Subcutaneous abdominal adipose tissue (tissue), 5 donors: ENCODE data around the gene SERPIND1.

ENCODE experiments used
- H3K27ac ChIP-seq: one replicate; pipeline ENCODE4 v1.7.0; 2013; ENCODE audit warnings: low read depth, mild to moderate bottlenecking, inconsistent platforms, low read length, moderate library complexity
- H3K27me3 ChIP-seq, 5 donors: one replicate each; pipeline ENCODE4 v1.7.0; 2013; ENCODE audit warnings: low read length in 5 of 5, inconsistent platforms in 1 of 5; ENCODE audit not compliant: control insufficient read depth in 5 of 5, insufficient read depth in 4 of 5
- H3K36me3 ChIP-seq, 5 donors: one replicate each; pipeline ENCODE4 v1.7.0; 2013; ENCODE audit warnings: low read length in 5 of 5; ENCODE audit not compliant: control insufficient read depth in 5 of 5, insufficient read depth in 5 of 5
- H3K4me1 ChIP-seq, 5 donors: one replicate each; pipeline ENCODE4 v1.7.0; 2013; ENCODE audit warnings: low read length in 5 of 5, mild to moderate bottlenecking in 3 of 5, moderate library complexity in 1 of 5; ENCODE audit not compliant: control insufficient read depth in 5 of 5, insufficient read depth in 5 of 5
- H3K4me3 ChIP-seq, 5 donors: one replicate each; pipeline ENCODE4 v1.7.0; 2013; ENCODE audit warnings: low read length in 5 of 5, low read depth in 1 of 5
- H3K9ac ChIP-seq, 5 donors: one replicate each; pipeline ENCODE4 v1.7.0; 2013; ENCODE audit warnings: low read length in 5 of 5, mild to moderate bottlenecking in 4 of 5, moderate library complexity in 3 of 5
- H3K9me3 ChIP-seq, 5 donors: one replicate each; pipeline ENCODE4 v1.7.0; 2013; ENCODE audit warnings: low read length in 5 of 5; ENCODE audit not compliant: control insufficient read depth in 5 of 5
- donor health status: healthy.
- donor health status: healthy.
- donor health status: healthy.
- donor health status: healthy.
- donor health status: healthy.

The SERPIND1 gene

GRCh38 chr22:20782083-20782482, 8.2 kb downstream of the SERPIND1 start:
- H3K9ac ChIP-seq, result no peak overlapping the region
- H3K27me3 ChIP-seq, result no peaks in the 10 kb centered on the region
- H3K4me1 ChIP-seq, result peaks cover 0 to 7% (median 0%) of the 10 kb centered on the region in 5 donors
- H3K9me3 ChIP-seq, result no peaks in the 10 kb centered on the region
- peaks cover 0 to 69% (median 31%) of the 10 kb centered on the region in 5 donors for H3K36me3 ChIP-seq
- H3K27ac ChIP-seq, result no peak overlapping the region
- H3K4me3 ChIP-seq, result no peak overlapping the region

DNA sequence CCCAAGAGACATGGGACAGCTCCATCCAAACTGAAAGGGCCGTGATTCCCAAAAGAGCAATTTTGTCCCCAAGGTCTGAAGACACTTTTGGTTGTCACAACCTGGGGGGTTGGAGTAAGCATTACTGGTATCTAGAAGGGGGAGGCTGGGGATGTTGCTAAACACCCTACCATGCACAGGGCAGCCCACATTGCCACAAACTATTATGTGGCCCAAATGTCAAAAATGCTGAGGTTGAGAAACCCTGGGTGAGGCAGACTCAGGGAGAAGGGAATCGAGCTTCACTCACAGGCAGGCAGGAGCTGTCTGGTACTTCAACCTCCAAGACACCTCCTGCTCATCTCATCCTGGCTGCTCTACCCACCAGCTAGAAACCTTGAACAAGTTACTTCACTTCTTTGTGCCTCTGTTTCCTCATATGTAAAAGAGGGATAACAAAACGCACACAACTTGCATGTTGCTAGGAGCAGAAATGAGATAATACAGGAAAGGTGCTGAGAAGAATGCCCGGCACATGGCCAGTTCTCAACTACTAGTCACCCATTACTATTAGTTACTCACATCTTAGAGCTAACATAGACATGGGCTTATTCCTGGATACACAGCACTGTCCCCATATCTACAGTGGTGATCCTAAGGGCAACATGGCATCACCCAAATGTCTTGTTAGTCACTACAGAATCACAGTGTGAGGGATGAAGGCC, 8.8 kb downstream of the SERPIND1 start:
- Histone ChIP-seq H3K27ac (no peak overlapping the region), H3K9me3 (no peaks in the 10 kb centered on the region), H3K27me3 (no peaks in the 10 kb centered on the region), H3K36me3 (peaks cover 0 to 73% (median 38%) of the 10 kb centered on the region in 5 donors), H3K4me1 (peaks cover 0 to 7% (median 0%) of the 10 kb centered on the region in 5 donors), H3K9ac (no peak overlapping the region), H3K4me3 (no peak overlapping the region)

GRCh38 chr22:20783300-20783673, 9.4 kb downstream of the SERPIND1 start:
- H3K36me3 ChIP-seq, result peaks cover 0 to 73% (median 43%) of the 10 kb centered on the region in 5 donors
- no peaks in the 10 kb centered on the region for H3K27me3 ChIP-seq
- peaks cover 0 to 7% (median 0%) of the 10 kb centered on the region in 5 donors for H3K4me1 ChIP-seq
- no peak overlapping the region for H3K4me3 ChIP-seq
- H3K9ac ChIP-seq, result no peak overlapping the region
- H3K27ac ChIP-seq, result no peak overlapping the region
- no peaks in the 10 kb centered on the region for H3K9me3 ChIP-seq

GRCh38 chr22:20783844-20784723, 10.2 kb downstream of the SERPIND1 start:
- Histone ChIP-seq H3K4me1 (peaks cover 0 to 7% (median 0%) of the 10 kb centered on the region in 5 donors), H3K4me3 (no peak overlapping the region), H3K9me3 (no peaks in the 10 kb centered on the region), H3K9ac (no peak overlapping the region), H3K36me3 (peaks cover 0 to 73% (median 39%) of the 10 kb centered on the region in 5 donors), H3K27ac (no peak overlapping the region), H3K27me3 (no peaks in the 10 kb centered on the region)

DNA sequence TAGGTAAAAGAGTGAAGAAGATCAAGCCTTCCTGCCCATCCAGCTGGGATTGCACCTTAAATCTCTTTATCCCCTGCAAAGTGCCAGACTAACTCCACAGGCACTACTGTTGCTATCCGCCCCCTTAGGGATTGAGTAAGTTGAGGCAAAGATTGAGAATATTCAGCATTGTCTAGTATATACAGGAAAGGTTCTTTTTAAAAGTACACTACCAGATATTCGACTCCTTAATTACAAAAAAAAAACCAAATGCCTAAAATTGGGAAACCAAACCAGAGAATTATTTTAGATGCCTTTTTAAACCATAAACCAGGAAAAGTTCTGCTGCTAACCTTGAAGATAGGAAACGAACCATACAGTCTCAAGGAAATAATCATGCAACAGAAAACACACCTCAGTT, 11.5 kb downstream of the SERPIND1 start:
- Histone ChIP-seq H3K4me3 (no peak overlapping the region), H3K4me1 (peaks cover 0 to 3% (median 0%) of the 10 kb centered on the region in 5 donors), H3K27ac (no peak overlapping the region), H3K36me3 (peaks cover 5 to 66% (median 38%) of the 10 kb centered on the region in 5 donors), H3K27me3 (no peaks in the 10 kb centered on the region), H3K9ac (no peak overlapping the region), H3K9me3 (no peaks in the 10 kb centered on the region)

DNA sequence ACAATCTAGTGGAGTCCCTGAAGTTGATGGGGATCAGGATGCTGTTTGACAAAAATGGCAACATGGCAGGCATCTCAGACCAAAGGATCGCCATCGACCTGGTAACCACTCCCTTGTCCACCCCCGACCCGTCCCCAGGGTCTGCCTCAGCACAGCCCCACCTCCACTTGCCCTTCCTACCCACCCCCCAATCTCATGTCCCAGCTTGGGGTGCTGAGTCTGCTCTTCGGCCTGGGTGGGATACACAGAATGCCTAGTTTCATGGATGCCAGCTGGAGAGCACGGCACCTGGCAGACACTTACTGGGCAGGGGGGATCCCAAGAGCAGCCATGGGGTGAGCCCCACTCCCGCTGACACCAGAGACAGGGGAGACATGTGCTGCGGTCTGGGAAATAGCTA, 12.1 kb downstream of the SERPIND1 start:
- Histone ChIP-seq H3K9ac (no peak overlapping the region), H3K36me3 (peaks cover 5 to 67% (median 40%) of the 10 kb centered on the region in 5 donors), H3K27ac (no peak overlapping the region), H3K27me3 (no peaks in the 10 kb centered on the region), H3K4me3 (no peak overlapping the region), H3K9me3 (no peaks in the 10 kb centered on the region), H3K4me1 (peaks cover 0 to 3% (median 0%) of the 10 kb centered on the region in 5 donors)

DNA sequence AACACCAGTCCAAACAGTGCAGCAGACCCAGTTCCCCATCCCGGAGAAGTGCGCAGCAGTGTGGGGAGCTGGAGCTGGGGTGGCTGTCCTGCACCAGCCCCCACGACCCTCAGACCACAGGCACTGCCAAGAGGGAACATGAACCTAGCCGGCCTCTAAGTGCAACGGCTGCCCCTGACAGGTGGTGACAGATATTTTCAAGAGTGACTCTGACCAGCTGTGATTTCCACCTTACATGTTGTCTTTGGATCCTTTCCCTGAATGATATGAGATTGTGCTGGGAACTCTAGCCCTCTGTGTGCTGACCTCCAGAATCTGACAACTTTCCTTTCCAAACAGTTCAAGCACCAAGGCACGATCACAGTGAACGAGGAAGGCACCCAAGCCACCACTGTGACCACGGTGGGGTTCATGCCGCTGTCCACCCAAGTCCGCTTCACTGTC, 12.6 kb downstream of the SERPIND1 start:
- Histone ChIP-seq H3K27ac (no peak overlapping the region), H3K36me3 (peaks cover 5 to 67% (median 39%) of the 10 kb centered on the region in 5 donors), H3K4me1 (peaks cover 0 to 3% (median 0%) of the 10 kb centered on the region in 5 donors), H3K4me3 (no peak overlapping the region), H3K9ac (no peak overlapping the region), H3K9me3 (no peaks in the 10 kb centered on the region), H3K27me3 (no peaks in the 10 kb centered on the region)

DNA sequence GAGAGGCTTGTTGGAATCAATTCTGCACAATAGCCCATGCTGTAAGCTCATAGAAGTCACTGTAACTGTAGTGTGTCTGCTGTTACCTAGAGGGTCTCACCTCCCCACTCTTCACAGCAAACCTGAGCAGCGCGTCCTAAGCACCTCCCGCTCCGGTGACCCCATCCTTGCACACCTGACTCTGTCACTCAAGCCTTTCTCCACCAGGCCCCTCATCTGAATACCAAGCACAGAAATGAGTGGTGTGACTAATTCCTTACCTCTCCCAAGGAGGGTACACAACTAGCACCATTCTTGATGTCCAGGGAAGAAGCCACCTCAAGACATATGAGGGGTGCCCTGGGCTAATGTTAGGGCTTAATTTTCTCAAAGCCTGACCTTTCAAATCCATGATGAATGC, 13.3 kb downstream of the SERPIND1 start:
- Histone ChIP-seq H3K4me3 (no peak overlapping the region), H3K36me3 (peaks cover 5 to 67% (median 39%) of the 10 kb centered on the region in 5 donors), H3K9ac (no peak overlapping the region), H3K9me3 (no peaks in the 10 kb centered on the region), H3K27me3 (no peaks in the 10 kb centered on the region), H3K27ac (no peak overlapping the region), H3K4me1 (peaks cover 0 to 3% (median 0%) of the 10 kb centered on the region in 5 donors)

DNA sequence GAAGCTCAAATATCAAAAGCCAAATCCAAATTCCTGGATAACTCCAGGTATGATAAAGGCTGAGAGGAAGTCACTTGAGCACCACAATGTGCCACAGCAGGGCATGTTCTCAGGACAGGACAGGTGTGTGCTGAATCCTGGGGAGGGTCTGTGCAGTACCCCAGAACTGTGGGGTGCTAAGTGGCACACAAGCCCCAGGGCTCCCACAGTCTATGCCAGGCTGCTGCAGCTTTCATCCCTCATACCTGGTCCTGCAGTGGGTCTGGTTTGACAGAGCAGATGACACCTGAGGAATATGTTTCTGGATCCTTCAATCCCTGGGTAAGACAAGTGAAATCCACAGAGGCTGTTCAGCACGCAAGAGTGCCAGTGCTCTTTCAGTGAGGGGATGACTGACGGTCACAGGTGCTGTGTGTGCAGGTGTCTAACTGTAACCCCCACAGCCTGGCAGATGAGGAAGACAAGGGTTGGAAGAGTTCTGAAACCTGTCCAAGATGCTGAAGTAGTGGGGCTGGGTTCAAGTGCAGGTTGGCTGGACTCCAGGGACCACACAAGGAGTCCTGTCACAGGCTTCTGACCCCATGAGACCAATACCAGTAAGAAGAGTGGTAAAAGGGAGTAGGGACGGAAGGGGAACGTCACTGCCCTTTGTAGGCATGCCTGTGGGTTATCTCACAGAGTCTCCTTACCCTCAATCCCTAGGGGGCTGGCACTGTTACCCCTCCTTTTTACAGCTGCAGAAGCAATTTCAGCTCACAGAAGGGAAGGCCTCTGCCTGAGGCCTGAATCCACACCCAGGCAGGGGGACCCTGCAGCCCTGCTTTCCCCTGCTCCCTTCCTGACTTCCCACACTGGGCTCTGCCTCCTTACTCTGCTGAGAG, 14.1 kb downstream of the SERPIND1 start:
- Histone ChIP-seq H3K4me1 (peaks cover 0 to 3% (median 0%) of the 10 kb centered on the region in 5 donors), H3K27me3 (no peaks in the 10 kb centered on the region), H3K9ac (no peak overlapping the region), H3K9me3 (no peaks in the 10 kb centered on the region), H3K4me3 (no peak overlapping the region), H3K27ac (no peak overlapping the region), H3K36me3 (peaks cover 5 to 68% (median 45%) of the 10 kb centered on the region in 5 donors)
